ENCODE measurements around the gene WDR27.

The WDR27 gene

DNA sequence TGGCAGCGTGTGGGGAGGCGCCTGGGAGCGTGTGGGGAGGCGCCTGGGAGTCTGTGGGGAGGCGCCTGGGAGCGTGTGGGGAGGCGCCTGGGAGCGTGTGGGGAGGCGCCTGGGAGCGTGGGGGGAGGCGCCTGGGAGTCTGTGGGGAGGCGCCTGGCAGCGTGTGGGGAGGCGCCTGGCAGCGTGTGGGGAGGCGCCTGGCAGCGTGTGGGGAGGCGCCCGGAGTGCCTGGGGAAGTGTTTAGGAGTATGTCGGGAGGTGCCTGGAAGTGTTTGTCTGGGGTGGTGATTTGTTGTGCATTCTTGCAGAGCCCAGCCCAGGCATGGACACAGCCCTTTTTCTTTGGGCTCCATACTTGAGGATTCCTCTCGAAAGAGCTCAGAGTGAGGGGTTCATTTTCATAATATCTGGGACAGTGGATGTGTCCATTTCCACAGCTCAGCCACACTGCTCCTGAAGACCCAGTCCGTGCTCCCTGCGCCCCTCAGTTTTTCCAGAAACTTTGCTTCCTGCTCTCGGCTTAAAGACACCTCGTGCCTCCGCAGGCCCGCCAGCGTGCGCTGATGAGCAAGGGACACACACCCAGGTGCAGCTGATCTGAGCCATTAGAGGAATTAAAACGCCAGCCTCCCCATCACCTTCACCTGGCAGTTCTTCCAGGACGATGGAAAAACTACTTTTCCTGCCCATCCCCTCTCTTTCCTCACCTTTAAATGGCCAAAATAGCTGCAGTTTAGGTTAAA, 276.0 kb downstream of the WDR27 start (continued):
- TF ChIP-seq KLF1 (tag by site-specific recombination; IDR thresholded peaks at IDR 0.05) (no peak), ZNF121 (tag by site-specific recombination; IDR thresholded peaks at IDR 0.05) (no peak), ZNF747 (tag by site-specific recombination; IDR thresholded peaks at IDR 0.05) (no peak), ZNF433 (tag by site-specific recombination; IDR thresholded peaks at IDR 0.05; ENCODE audit: low read depth) (no peak), ZNF704 (tag by site-specific recombination; IDR thresholded peaks at IDR 0.05) (no peak), ZNF544 (tag by site-specific recombination; IDR thresholded peaks at IDR 0.05) (no peak), KLF17 (tag by site-specific recombination; IDR thresholded peaks at IDR 0.05) (no peak), REPIN1 (tag by site-specific recombination; IDR thresholded peaks at IDR 0.05; ENCODE audit: low read depth) (no peak), GLI2 (tag by site-specific recombination; IDR thresholded peaks at IDR 0.05; ENCODE audit: borderline replicate concordance, low read depth) (no peak), ZNF473 (tag by site-specific recombination; IDR thresholded peaks at IDR 0.05) (no peak), HOXC10 (CRISPR knock-in tag; IDR thresholded peaks at IDR 0.05) (no peak), ZNF223 (tag by site-specific recombination; IDR thresholded peaks at IDR 0.05) (no peak)

DNA sequence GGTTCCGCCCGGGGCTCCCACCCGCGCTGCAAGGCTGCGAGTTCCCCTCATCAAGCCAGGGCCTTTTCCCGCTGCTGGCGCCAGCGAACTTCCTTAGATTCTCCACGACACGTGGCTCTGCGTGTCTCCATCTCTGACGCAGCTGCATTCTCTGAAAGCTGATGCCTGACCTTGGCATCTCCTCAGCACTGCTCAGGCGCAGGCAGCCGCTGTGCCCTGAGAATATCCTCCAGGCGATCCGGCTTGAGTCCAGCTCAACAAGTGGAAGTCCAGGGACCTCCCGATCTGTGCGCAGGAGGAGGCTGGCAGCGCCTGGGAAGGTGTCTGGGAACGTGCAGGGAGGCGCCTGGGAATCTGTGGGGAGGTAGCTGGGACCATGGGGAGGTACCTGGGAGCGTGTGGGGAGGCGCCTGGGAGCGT, 277.0 kb downstream of the WDR27 start:
- Histone ChIP-seq H3K9me3 (ENCODE audit: control insufficient read depth, insufficient read depth, low read depth, low read length) (no peaks in the 10 kb centered on the region), H3K4me3 (ENCODE audit: low read depth, low read length) (peak overlapping the region; percentile 39), H3K27ac (ENCODE audit: extremely low read depth, low read depth, low read length) (peak overlapping the region; percentile 51; the same call in 1 of the 2 replicates), H3K36me3 (ENCODE audit: control insufficient read depth in 2 of 2, insufficient read depth in 1 of 2, low read length in 2 of 2) (no peaks in the 10 kb centered on the region), H3K4me1 (ENCODE audit: control insufficient read depth, insufficient read depth, low read length) (no peaks in the 10 kb centered on the region)
- ChIA-PET POLR2A (interaction anchor here (1.2 kb wide), 1 partner anchor 12 kb away, joined by 4 read pairs; no protein-coding TSS in a partner anchor), CTCF (no interaction called here)
- no peak for TF ChIP-seq ZSCAN16 (tag by site-specific recombination; IDR thresholded peaks at IDR 0.05)
- no peak for TF ChIP-seq ZNF114 (tag by site-specific recombination; IDR thresholded peaks at IDR 0.05)
- TF ChIP-seq ZNF600 (tag by site-specific recombination; IDR thresholded peaks at IDR 0.05) = peak; percentile 58; the same call in 1 of the 2 replicates
- TF ChIP-seq, protein P1, sequence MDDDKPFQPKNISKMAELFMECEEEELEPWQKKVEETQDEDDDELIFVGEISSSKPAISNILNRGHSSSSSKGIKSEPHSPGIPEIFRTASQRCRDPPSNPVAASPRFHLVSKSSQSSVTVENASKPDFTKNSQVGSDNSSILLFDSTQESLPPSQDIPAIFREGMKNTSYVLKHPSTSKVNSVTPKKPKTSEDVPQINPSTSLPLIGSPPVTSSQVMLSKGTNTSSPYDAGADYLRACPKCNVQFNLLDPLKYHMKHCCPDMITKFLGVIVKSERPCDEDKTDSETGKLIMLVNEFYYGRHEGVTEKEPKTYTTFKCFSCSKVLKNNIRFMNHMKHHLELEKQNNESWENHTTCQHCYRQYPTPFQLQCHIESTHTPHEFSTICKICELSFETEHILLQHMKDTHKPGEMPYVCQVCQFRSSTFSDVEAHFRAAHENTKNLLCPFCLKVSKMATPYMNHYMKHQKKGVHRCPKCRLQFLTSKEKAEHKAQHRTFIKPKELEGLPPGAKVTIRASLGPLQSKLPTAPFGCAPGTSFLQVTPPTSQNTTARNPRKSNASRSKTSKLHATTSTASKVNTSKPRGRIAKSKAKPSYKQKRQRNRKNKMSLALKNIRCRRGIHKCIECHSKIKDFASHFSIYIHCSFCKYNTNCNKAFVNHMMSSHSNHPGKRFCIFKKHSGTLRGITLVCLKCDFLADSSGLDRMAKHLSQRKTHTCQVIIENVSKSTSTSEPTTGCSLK (tag by site-specific recombination; IDR thresholded peaks at IDR 0.05) = no peak
- TF ChIP-seq ZNF248 (tag by site-specific recombination; IDR thresholded peaks at IDR 0.05) = no peak
- no peak for TF ChIP-seq SETDB1 (IDR thresholded peaks at IDR 0.05; ENCODE audit: insufficient read length, low read length)
- TF ChIP-seq, protein P2, sequence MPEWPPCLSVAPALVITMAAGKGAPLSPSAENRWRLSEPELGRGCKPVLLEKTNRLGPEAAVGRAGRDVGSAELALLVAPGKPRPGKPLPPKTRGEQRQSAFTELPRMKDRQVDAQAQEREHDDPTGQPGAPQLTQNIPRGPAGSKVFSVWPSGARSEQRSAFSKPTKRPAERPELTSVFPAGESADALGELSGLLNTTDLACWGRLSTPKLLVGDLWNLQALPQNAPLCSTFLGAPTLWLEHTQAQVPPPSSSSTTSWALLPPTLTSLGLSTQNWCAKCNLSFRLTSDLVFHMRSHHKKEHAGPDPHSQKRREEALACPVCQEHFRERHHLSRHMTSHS (tag by site-specific recombination; IDR thresholded peaks at IDR 0.05) = no peak
- TF ChIP-seq, protein P3, sequence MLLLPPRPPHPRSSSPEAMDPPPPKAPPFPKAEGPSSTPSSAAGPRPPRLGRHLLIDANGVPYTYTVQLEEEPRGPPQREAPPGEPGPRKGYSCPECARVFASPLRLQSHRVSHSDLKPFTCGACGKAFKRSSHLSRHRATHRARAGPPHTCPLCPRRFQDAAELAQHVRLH (tag by site-specific recombination; IDR thresholded peaks at IDR 0.05) = no peak
- TF ChIP-seq, protein P4, sequence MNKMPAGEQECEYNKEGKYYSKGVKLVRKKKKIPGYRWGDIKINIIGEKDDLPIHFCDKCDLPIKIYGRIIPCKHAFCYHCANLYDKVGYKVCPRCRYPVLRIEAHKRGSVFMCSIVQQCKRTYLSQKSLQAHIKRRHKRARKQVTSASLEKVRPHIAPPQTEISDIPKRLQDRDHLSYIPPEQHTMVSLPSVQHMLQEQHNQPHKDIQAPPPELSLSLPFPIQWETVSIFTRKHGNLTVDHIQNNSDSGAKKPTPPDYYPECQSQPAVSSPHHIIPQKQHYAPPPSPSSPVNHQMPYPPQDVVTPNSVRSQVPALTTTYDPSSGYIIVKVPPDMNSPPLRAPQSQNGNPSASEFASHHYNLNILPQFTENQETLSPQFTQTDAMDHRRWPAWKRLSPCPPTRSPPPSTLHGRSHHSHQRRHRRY (tag by site-specific recombination; IDR thresholded peaks at IDR 0.05) = no peak
- no peak for TF ChIP-seq ZNF184 (tag by site-specific recombination; IDR thresholded peaks at IDR 0.05)
- no peak for TF ChIP-seq ZNF670 (tag by site-specific recombination; IDR thresholded peaks at IDR 0.05; ENCODE audit: low read depth)
- peak; percentile 61 for TF ChIP-seq ZNF335 (tag by site-specific recombination; conservative IDR thresholded peaks at IDR 0.05)
- 0 out of 2 replicates have a peak, but pooled peaks have one; percentile 36 for TF ChIP-seq ZNF501 (tag by site-specific recombination; IDR thresholded peaks at IDR 0.05)
- no peak for TF ChIP-seq KLF1 (tag by site-specific recombination; IDR thresholded peaks at IDR 0.05)
- TF ChIP-seq, protein P5, sequence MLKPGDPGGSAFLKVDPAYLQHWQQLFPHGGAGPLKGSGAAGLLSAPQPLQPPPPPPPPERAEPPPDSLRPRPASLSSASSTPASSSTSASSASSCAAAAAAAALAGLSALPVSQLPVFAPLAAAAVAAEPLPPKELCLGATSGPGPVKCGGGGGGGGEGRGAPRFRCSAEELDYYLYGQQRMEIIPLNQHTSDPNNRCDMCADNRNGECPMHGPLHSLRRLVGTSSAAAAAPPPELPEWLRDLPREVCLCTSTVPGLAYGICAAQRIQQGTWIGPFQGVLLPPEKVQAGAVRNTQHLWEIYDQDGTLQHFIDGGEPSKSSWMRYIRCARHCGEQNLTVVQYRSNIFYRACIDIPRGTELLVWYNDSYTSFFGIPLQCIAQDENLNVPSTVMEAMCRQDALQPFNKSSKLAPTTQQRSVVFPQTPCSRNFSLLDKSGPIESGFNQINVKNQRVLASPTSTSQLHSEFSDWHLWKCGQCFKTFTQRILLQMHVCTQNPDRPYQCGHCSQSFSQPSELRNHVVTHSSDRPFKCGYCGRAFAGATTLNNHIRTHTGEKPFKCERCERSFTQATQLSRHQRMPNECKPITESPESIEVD (tag by site-specific recombination; IDR thresholded peaks at IDR 0.05) = no peak
- TF ChIP-seq ZNF37A (tag by site-specific recombination; IDR thresholded peaks at IDR 0.05) = no peak
- no peak for TF ChIP-seq OVOL3 (tag by site-specific recombination; IDR thresholded peaks at IDR 0.05)
- no peak for TF ChIP-seq ZNF292 (tag by site-specific recombination; IDR thresholded peaks at IDR 0.05; ENCODE audit: borderline replicate concordance, low read depth)
- TF ChIP-seq ZBTB48 (tag by site-specific recombination; IDR thresholded peaks at IDR 0.05) = no peak

Data from HEK293 (cell line).